ENCODE results near the gene TM4SF1.
"Not testable (repeated sequence)": the region's sequence is repeated elsewhere in the genome, so short reads cannot be mapped to it uniquely, and the experiment has no call there.

The TM4SF1 gene

GRCh38 chr3:149395107-149396089, 17.9 kb upstream of the TM4SF1 start:
- no peak for DNase-seq (ENCODE audit: low read depth in 2 of 3, low spot score in 2 of 3)

DNA sequence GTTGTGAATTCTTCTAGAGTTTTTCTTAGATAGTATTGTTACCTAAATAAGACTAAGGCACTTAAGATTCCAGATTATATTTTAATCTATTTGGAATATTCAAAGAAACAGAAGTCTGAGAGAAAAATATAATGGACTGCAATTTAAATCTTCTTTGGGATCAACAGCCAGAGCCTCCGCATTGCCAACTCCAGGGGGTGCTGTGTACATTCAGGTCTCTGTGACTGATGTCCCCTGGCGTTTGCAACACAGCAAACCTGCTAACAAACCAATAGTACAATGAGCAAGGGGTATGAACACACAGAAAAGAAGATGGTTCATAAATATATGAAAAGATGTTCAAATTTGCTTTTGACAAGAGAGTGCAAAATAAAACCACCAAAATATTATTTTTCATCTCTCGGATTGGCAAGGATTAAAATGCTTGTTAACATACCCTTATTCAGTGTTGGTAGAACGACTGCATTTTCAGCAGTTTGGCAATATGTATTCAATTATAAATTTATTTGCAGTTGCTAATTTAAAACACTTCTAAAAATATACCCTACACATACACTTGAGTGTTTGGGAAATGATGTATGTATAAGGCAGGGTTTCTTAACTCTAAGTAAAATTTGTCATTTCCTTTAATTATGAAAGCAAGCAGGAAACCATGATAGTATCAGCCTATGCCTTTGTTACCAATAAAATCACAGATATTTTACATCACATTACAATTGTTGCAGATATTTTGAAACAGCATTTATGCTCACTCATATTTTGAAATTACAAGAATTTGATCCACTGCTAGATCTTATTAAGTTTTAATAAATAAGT, 16.1 kb upstream of the TM4SF1 start:
- no peak for DNase-seq (ENCODE audit: low read depth in 2 of 3, low spot score in 2 of 3)

DNA sequence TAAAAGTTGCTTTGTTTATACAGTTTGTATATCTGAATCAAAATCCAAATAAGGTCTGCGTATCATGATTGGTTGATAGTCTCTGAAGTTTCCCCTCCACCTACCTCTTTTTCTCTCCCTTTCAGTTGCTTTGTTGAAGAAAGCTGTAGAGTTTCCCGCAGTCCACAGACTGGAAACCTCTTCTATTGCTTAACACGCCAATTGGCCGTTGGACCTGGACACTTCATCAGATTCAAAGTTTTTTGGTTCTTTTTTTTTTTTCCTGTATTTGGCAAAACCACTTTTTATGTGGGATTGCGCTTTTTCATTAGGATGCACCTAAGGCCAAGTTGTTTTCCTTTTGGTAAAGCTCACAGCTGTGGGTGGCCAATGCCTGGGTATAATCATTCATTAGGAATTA, 14.5 kb upstream of the TM4SF1 start:
- no peak for DNase-seq (ENCODE audit: low read depth in 2 of 3, low spot score in 2 of 3)

- no peak for DNase-seq (ENCODE audit: low read depth in 2 of 3, low spot score in 2 of 3)
These were observed 13.3 kb upstream of the TM4SF1 start for GRCh38 chr3:149390772-149391212.

DNA sequence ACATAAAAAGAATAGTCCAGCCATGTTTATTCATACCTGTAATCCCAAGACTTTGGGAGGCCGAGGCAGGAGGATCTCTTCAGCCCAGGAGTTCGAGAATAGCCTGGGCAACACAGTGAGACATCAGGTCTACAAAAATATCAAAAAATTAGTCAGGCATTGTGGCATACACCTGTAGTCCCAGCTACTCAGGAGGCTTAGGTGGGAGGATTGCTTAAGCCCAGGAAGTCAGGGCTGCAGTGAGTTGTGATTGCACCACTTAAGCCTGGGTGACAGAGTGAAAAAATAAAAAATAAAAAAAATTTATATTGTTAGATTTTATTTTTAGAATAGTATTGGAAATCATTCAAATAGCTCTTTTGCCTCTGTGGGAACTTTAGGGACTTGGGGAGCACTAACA, 12.8 kb upstream of the TM4SF1 start:
- no peak for DNase-seq (ENCODE audit: low read depth in 2 of 3, low spot score in 2 of 3)

DNA sequence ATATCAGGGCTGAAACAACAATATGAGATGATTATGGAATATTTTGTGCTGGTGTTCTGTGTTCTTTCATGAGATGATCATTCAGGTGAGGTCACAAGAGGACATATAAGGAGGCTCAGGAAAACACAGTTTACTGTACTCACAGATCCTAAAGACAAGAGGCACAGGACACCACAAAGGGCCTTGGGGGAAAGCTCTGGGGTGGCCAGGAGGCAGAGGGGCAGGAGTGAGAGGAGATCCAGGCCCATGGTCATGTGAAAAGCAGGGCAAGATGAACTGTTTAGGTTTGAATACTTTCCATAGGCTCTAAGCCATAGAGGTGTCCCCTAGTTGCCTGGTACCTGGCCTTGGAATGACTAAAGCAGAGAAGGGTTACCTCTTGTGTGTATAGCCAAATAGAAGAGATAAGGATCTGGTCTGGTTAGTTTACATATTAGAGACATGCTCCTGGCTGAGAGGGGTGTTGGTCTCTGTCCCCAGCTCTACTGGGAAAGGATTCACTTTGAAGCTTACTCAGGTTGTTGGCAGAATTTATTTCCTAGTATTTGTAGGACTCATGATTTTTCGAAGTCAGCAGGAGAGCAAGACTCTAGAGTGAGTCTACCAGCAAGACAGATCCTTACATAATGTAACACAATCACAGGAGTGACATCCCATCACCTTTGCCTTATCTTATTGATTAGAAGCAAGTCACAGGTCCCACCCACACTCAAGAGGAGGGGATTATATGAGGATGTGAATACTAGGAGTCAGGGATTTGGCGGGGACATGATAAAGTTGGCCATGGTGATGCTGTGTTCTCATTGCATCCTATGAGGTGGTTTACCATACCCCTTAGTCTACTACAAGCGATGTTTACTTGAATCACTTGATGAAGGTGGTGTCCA, 11.3 kb upstream of the TM4SF1 start:
- DNase-seq (ENCODE audit: low read depth in 2 of 3, low spot score in 2 of 3), result no peak

DNA sequence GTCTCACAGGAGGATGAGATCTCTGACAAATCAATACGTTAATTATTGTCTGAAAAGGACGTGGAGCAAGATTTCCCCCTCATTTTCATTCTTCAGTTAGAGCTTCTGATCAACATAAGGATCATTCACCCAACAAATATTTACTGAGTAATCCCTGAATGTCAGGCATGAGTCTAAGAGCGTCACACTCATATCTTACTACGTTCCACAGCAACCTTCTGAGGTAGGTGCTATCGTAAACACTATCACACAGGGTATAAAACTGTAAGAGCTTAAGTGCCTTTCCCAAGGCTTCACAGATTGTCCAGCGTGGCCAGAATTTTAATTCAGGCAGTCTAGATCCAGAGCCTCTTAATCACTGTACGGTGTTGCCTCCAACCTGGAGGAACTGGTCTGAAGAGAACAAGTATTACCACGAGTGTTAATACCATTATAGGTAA, 10.6 kb upstream of the TM4SF1 start:
- no peak for DNase-seq (ENCODE audit: low read depth in 2 of 3, low spot score in 2 of 3)

GRCh38 chr3:149386299-149386606, 8.8 kb upstream of the TM4SF1 start:
- no peak for DNase-seq (ENCODE audit: low read depth in 2 of 3, low spot score in 2 of 3)

DNA sequence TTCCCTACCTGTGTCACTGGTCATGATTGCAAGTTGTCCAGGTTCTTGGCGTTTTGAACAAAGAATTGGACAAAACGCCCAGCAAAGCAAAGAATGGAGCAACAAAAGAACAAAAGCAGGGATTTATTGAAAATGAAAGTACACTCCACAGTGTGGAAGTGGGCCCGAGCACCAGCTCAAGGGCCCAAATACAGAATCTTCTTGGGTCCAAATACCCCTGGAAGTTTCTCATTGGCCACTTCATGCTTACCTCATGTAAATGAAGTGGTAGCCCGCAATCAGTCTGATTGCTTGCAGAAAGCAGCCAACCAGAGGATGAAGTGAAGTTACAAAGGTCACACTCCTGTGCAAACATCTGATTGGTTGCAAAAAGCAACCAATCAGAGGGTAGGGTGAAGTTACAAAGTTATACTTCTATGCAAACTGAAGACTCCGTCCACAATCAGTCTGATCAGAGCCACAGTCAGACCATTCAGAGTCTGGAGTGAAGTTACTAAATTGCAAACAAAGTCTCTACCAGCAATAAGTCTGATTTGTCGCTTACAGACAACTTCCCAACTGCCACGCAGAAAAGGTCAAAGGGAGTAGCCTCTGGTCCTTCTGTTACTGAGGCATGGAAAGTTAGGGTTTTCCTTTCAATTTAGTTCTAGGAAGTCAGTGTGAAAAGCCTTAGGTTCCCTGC, 8.3 kb upstream of the TM4SF1 start:
- DNase-seq (ENCODE audit: low read depth in 2 of 3, low spot score in 2 of 3), result no peak

DNA sequence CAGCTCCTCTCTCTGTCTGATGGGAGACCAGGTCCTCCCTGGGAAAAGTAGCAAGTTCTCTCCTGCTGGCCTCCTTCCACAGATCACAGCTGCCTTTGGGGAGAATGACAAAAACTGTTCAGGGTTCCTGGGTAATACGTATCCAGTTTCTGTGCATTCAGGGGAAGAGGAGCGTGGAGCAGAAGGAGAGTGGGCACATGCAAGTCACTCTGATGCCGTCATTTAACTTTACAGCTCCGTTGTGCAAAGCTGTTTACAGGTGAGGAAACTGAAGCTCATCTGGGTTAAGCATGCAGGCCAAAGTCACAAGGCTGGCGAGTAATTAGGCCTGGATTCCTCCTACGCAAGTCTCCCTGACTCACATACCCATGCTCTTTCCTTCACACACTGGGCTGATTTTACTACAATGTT, 7.5 kb upstream of the TM4SF1 start:
- no peak for DNase-seq (ENCODE audit: low read depth in 2 of 3, low spot score in 2 of 3)

- DNase-seq (ENCODE audit: low read depth in 2 of 3, low spot score in 2 of 3), result no peak
These were observed 6.7 kb upstream of the TM4SF1 start for GRCh38 chr3:149384167-149384566.

GRCh38 chr3:149383703-149384102, 6.3 kb upstream of the TM4SF1 start:
- DNase-seq (ENCODE audit: low read depth in 2 of 3, low spot score in 2 of 3), result no peak

DNA sequence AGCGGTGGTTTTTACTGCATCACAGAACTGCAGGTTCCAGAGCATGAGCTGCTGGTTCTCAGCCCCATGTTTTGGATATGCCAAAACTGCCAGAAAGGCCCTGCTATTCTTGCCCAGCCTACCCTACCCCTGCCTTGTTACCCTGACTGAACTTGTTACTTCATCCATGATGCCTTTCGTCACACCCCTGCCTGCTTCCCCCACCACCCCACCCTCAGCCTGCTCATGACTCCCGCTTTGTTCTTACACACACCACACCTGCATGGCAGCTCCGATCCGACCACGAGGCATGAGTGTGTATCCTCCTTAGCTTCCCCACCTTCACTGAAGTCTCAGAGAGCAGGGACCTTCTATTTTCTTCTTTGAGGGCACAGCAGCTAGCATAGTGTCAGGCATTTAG, 5.1 kb upstream of the TM4SF1 start:
- no peak for DNase-seq (ENCODE audit: low read depth in 2 of 3, low spot score in 2 of 3)

GRCh38 chr3:149382101-149382467, 4.6 kb upstream of the TM4SF1 start:
- DNase-seq (ENCODE audit: low read depth in 2 of 3, low spot score in 2 of 3), result no peak

DNA sequence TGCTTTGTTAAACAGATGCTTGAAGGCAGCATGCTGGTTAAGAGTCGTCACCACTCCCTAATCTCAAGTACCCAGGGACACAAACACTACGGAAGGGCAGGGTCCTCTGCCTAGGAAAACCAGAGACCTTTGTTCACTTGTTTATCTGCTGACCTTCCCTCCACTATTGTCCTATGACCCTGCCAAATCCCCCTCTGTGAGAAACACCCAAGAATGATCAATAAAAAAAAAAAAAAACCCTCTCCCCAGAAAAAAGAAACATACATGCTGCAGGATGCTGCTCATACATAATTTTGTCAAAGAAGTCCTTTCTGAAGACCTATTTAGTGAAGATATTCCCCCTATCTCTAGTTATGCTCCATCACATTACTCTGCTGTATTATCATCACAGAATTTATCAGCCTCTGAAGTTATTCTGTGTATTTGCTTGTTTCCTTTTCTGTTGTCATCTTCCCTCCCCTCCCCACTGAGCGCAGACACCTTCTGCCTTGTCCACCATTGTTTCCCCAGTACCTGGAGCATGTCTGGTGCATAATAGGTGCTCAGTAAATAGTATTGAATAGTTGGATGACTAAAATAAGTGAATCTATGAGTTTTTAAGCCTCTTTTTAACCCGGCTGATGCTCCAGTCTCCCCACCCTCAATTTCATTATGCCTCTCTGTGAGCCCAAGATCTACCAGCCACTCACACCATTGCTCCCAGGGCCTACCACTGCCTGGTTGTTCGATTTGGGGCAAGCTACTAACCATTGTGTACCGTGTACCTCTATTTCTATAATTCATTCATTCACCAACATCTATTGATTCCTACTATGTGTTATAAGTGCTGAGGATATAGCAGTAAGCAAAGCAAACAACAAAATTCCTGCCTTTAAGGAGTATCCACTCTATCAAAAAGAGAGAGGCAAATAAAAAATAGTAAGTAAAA, 4.0 kb upstream of the TM4SF1 start:
- DNase-seq (ENCODE audit: low read depth in 2 of 3, low spot score in 2 of 3), result no peak

DNA sequence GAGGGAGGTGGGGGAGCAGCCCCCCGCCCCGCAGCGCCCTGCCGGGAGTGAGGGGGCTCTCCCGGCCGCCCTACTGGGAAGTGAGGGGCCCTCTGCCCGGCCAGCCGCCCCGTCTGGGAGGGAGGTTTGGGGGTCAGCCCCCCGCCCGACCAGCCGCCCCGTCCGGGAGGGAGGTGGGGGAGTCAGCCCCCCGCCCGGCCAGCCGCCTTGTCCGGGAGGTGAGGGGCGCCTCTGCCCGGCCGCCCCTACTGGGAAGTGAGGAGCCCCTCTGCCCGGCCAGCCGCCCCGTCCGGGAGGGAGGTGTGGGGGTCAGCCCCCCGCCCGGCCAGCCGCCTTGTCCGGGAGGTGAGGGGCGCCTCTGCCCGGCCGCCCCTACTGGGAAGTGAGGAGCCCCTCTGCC, 2.8 kb upstream of the TM4SF1 start:
- not testable (repeated sequence) for DNase-seq (ENCODE audit: low read depth in 2 of 3, low spot score in 2 of 3)

DNA sequence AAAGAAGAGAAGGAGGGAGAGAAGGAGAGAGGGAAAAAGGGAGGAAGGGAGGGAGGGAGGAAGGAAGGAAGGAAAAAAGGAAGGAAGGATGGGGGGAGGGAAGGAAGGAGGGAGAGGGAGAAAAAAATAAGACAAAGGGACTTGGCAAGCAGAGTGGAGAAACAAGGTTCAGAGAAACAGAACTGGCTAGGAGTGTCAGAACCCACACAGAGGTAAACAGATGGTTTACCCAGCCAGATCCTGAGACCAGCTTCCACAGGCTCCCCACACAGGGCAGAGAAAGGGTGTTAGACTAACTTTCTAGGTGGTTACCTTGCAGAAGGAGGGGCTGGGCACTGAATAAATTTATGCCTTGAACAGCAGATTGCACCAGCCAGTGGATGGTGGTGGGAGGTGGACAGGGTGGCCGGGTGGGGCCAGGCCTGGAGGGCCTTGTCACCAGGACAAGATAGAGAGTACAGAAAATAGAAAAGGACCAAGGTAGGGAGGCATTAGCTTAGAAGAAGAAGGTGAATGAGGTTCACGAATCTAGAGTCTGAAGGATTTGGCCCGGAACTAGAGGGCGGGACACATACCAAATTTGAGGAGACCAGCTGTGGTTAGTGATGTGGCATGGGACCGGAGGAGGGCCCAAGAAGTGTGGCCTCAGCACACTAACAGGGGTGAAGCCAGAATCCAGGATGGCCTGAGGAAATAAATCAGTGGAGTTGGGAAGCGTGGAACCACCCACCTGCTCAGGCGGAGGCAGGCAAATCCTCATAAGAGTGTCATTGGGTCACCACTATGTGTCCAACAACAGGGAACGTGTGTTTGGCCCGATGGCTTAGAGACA, 1.2 kb upstream of the TM4SF1 start:
- DNase-seq (ENCODE audit: low read depth in 2 of 3, low spot score in 2 of 3), result no peak

DNA sequence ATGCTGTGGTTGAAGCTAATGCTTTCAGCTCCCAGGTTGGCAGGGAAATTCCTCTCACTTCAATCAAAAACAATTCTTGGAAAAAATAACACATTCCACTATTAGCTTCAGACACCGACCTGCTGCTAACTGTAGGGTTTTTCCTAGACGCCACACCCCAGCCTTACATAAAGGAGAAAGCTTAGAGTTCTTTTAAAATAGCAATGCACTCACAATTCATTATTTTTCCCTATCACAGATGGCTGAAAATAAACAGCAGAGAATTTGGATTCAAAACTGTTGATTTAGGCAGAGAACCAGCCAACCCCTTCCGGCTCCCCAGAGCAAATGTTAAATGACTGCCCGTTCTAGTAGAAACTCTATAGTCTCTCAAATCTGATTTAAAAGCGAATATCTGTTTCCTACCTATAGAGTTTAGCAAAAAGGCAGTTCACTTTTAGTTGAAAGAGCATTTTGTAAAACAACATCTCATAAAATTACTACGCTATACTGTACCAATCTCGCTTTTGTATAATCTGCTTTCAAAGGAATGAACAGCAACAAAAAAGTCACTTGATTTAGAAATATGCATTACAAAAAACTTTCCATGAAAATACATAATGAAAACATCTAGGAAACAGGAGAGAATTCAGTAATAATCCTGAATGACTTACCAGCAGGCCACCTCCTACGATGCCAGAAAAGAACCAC, 586 bp downstream of the TM4SF1 start:
- no peak for DNase-seq (ENCODE audit: low read depth in 2 of 3, low spot score in 2 of 3)
